Mesenchymal stem cell (in vitro differentiated cells and primary cell): Measurements from ENCODE around the gene LTBP2.
A peak's percentile ranks its signal among the peaks of the same experiment; 100 is the strongest.

Source experiments
- DNase-seq: peaks from one replicate; pipeline ENCODE4 v3.0.0-alpha.2; 2013
- H2AFZ ChIP-seq: one replicate; pipeline ENCODE4 v1.6.1; 2013; ENCODE audit warnings: low read depth, mild to moderate bottlenecking, control low read depth, inconsistent platforms, low read length, moderate library complexity
- H2AK5ac ChIP-seq: 2 replicates; pipeline ENCODE4 v1.6.1; 2013; ENCODE audit warnings: low read length, moderate library complexity, mild to moderate bottlenecking, inconsistent platforms; ENCODE audit not compliant: severe bottlenecking
- H2BK120ac ChIP-seq: one replicate; pipeline ENCODE4 v1.6.1; 2013; ENCODE audit warnings: low read depth, mild to moderate bottlenecking, inconsistent platforms, low read length, moderate library complexity
- H2BK12ac ChIP-seq, 2 experiments: one replicate each; pipeline ENCODE4 v1.6.1; 2013; ENCODE audit warnings: inconsistent platforms in 2 of 2, low read length in 2 of 2, mild to moderate bottlenecking in 2 of 2, moderate library complexity in 2 of 2, control low read depth in 1 of 2
- H2BK15ac ChIP-seq: one replicate; pipeline ENCODE4 v1.6.1; 2013; ENCODE audit warnings: mild to moderate bottlenecking, low read depth, inconsistent platforms; ENCODE audit not compliant: poor library complexity, severe bottlenecking
- H2BK5ac ChIP-seq: 2 replicates; pipeline ENCODE4 v1.6.1; 2013; ENCODE audit warnings: low read depth, mild to moderate bottlenecking, low read length, control low read depth, inconsistent platforms; ENCODE audit not compliant: poor library complexity, severe bottlenecking
- H3K14ac ChIP-seq, 2 experiments: one replicate each; pipeline ENCODE4 v1.6.1; 2013; ENCODE audit warnings: inconsistent platforms in 2 of 2, low read length in 2 of 2, control low read depth in 1 of 2, mild to moderate bottlenecking in 1 of 2, moderate library complexity in 1 of 2
- H3K18ac ChIP-seq, 2 experiments: one replicate each; pipeline ENCODE4 v1.6.1; 2013; ENCODE audit warnings: inconsistent platforms in 2 of 2, low read length in 2 of 2, control low read depth in 1 of 2, low read depth in 1 of 2, mild to moderate bottlenecking in 1 of 2
- H3K23ac ChIP-seq, 2 experiments: one replicate each; pipeline ENCODE4 v1.6.1; 2013; ENCODE audit warnings: inconsistent platforms in 2 of 2, low read length in 2 of 2, mild to moderate bottlenecking in 2 of 2, moderate library complexity in 2 of 2, control low read depth in 1 of 2
- H3K27ac ChIP-seq: 2 replicates; pipeline ENCODE4 v1.5.1; 2013; ENCODE audit warnings: mild to moderate bottlenecking, moderate library complexity, low read length, control low read depth, inconsistent platforms; ENCODE audit not compliant: poor library complexity, severe bottlenecking
- H3K27me3 ChIP-seq, 2 experiments: 2 replicates each; pipeline versions ENCODE4 v1.6.1 to v1.7.0; 2013; ENCODE audit warnings: low read length in 2 of 2, mild to moderate bottlenecking in 2 of 2, moderate library complexity in 2 of 2, control low read depth in 1 of 2, inconsistent platforms in 1 of 2; ENCODE audit not compliant: control insufficient read depth in 1 of 2, insufficient read depth in 1 of 2
- H3K36me3 ChIP-seq, 2 experiments: 2 replicates each; pipeline versions ENCODE4 v1.6.1 to v1.7.0; 2013; ENCODE audit warnings: low read length in 2 of 2, control low read depth in 1 of 2, inconsistent platforms in 1 of 2, low read depth in 1 of 2, mild to moderate bottlenecking in 1 of 2; ENCODE audit not compliant: insufficient read depth in 2 of 2, control insufficient read depth in 1 of 2
- H3K4ac ChIP-seq, 2 experiments: one replicate each; pipeline ENCODE4 v1.6.1; 2013; ENCODE audit warnings: inconsistent platforms in 2 of 2, low read length in 2 of 2, mild to moderate bottlenecking in 2 of 2, moderate library complexity in 2 of 2, control low read depth in 1 of 2, low read depth in 1 of 2
- H3K4me1 ChIP-seq: 2 replicates; pipeline ENCODE4 v1.6.1; 2013; ENCODE audit warnings: low read depth, low read length, control low read depth; ENCODE audit not compliant: control insufficient read depth, insufficient read depth
- H3K4me2 ChIP-seq: 2 replicates; pipeline ENCODE4 v1.6.1; 2013; ENCODE audit warnings: low read length, mild to moderate bottlenecking, inconsistent platforms; ENCODE audit not compliant: poor library complexity, severe bottlenecking
- H3K4me3 ChIP-seq, 2 experiments: 2 replicates each; pipeline versions ENCODE4 v1.5.1 to v1.7.0; 2013; ENCODE audit warnings: low read length in 2 of 2, mild to moderate bottlenecking in 2 of 2, control low read depth in 1 of 2, low read depth in 1 of 2; ENCODE audit not compliant: insufficient read depth in 1 of 2
- H3K79me1 ChIP-seq: replicated peaks from 2 replicates; pipeline ENCODE4 v1.6.1; 2013; ENCODE audit warnings: mild to moderate bottlenecking, control low read depth, low read length, inconsistent platforms; ENCODE audit not compliant: poor library complexity, severe bottlenecking
- H3K9ac ChIP-seq: 2 replicates; pipeline ENCODE4 v1.7.0; 2013; ENCODE audit warnings: mild to moderate bottlenecking, low read length, moderate library complexity
- H3K9me3 ChIP-seq: 2 replicates; pipeline ENCODE4 v1.7.0; 2013; ENCODE audit warnings: mild to moderate bottlenecking, low read length; ENCODE audit not compliant: control insufficient read depth
- H4K8ac ChIP-seq: one replicate; pipeline ENCODE4 v1.6.1; 2013; ENCODE audit warnings: inconsistent platforms, mild to moderate bottlenecking, low read length, moderate library complexity
- H4K91ac ChIP-seq: one replicate; pipeline ENCODE4 v1.6.1; 2013; ENCODE audit warnings: mild to moderate bottlenecking, low read length, inconsistent platforms
- WGBS: methylation state at CpG from one replicate; pipeline ENCODE4 v1.1.7; 2013; ENCODE audit warnings: mixed read lengths; 5-methylcytosine and 5-hydroxymethylcytosine counted together

LTBP2 gene

GRCh38 chr14:74604911-74605310 lies 7.1 kb downstream of the LTBP2 start:
- no peak overlapping the region for H3K4me3 ChIP-seq
- H4K8ac ChIP-seq, result peak overlapping the region; percentile 55
- H2AK5ac ChIP-seq, result no peak overlapping the region
- no peak overlapping the region for H3K18ac ChIP-seq
- H3K36me3 ChIP-seq, result peaks cover 37 to 43% of the 10 kb centered on the region in 2 experiments
- H3K27ac ChIP-seq, result no peak overlapping the region
- peak overlapping the region in 1 of 2 experiments; percentile 17 for H3K4ac ChIP-seq
- H3K4me2 ChIP-seq, result no peak overlapping the region
- H2BK15ac ChIP-seq, result peak overlapping the region; percentile 45
- H3K9me3 ChIP-seq, result no peaks in the 10 kb centered on the region
- no peak overlapping the region for H2BK5ac ChIP-seq
- H2AFZ ChIP-seq, result no peak overlapping the region
- H3K79me1 ChIP-seq, result peaks cover 6% of the 10 kb centered on the region
- peak overlapping the region; percentile 37 for H3K9ac ChIP-seq
- peak overlapping the region in 1 of 2 experiments; percentile 7 for H2BK12ac ChIP-seq
- DNase-seq, result no peak
- no peaks in the 10 kb centered on the region for H3K27me3 ChIP-seq
- 70% methylated on average over 8 of the region's 8 CpGs for WGBS
- no peak overlapping the region for H3K14ac ChIP-seq
- H3K23ac ChIP-seq, result no peak overlapping the region
- peaks cover 27% of the 10 kb centered on the region for H3K4me1 ChIP-seq
- no peak overlapping the region for H4K91ac ChIP-seq
- H2BK120ac ChIP-seq, result peak overlapping the region; percentile 4

GRCh38 chr14:74604157-74604556 lies 7.9 kb downstream of the LTBP2 start:
- no peaks in the 10 kb centered on the region for H3K27me3 ChIP-seq
- no peak overlapping the region for H3K23ac ChIP-seq
- no peak overlapping the region for H2BK120ac ChIP-seq
- H3K36me3 ChIP-seq, result peaks cover 37 to 48% of the 10 kb centered on the region in 2 experiments
- H3K14ac ChIP-seq, result no peak overlapping the region
- H4K91ac ChIP-seq, result no peak overlapping the region
- peak overlapping the region in 1 of 2 experiments; percentile 52 for H2BK12ac ChIP-seq
- H2BK15ac ChIP-seq, result no peak overlapping the region
- no peak overlapping the region for H3K18ac ChIP-seq
- no peak overlapping the region for H3K4me2 ChIP-seq
- H3K4me1 ChIP-seq, result peaks cover 23% of the 10 kb centered on the region
- H3K9me3 ChIP-seq, result no peaks in the 10 kb centered on the region
- no peak overlapping the region for H4K8ac ChIP-seq
- no peak overlapping the region for H3K4me3 ChIP-seq
- H3K9ac ChIP-seq, result no peak overlapping the region
- WGBS, result 91% methylated on average over 7 of the region's 7 CpGs
- no peak for DNase-seq
- H2AK5ac ChIP-seq, result no peak overlapping the region
- peaks cover 6% of the 10 kb centered on the region for H3K79me1 ChIP-seq
- H2AFZ ChIP-seq, result no peak overlapping the region
- no peak overlapping the region for H2BK5ac ChIP-seq
- H3K27ac ChIP-seq, result no peak overlapping the region
- peak overlapping the region in 1 of 2 experiments; percentile 24 for H3K4ac ChIP-seq

- Histone ChIP-seq H3K9ac (no peak overlapping the region), H2BK120ac (no peak overlapping the region), H3K4me1 (peaks cover 18% of the 10 kb centered on the region), H3K27me3 (no peaks in the 10 kb centered on the region), H3K79me1 (peaks cover 13% of the 10 kb centered on the region), H3K9me3 (no peaks in the 10 kb centered on the region), H3K23ac (no peak overlapping the region), H3K36me3 (peaks cover 43 to 59% of the 10 kb centered on the region in 2 experiments), H2BK12ac (no peak overlapping the region), H2BK5ac (no peak overlapping the region), H3K27ac (no peak overlapping the region), H4K8ac (no peak overlapping the region), H3K4ac (no peak overlapping the region), H3K4me2 (no peak overlapping the region), H3K14ac (no peak overlapping the region), H3K4me3 (no peak overlapping the region), H2AK5ac (no peak overlapping the region), H4K91ac (no peak overlapping the region), H2BK15ac (no peak overlapping the region), H2AFZ (no peak overlapping the region), H3K18ac (no peak overlapping the region)
- DNase-seq, result no peak
- 83% methylated on average over 11 of the region's 11 CpGs for WGBS
These were observed 10.1 kb downstream of the LTBP2 start for GRCh38 chr14:74601982-74602381.

GRCh38 chr14:74599946-74600345 lies 12.1 kb downstream of the LTBP2 start:
- no peaks in the 10 kb centered on the region for H3K27me3 ChIP-seq
- H4K8ac ChIP-seq, result peak overlapping the region; percentile 86
- no peak overlapping the region for H3K27ac ChIP-seq
- H4K91ac ChIP-seq, result peak overlapping the region; percentile 66
- H3K4me1 ChIP-seq, result peaks cover 17% of the 10 kb centered on the region
- H3K9me3 ChIP-seq, result no peaks in the 10 kb centered on the region
- peak overlapping the region; percentile 54 for H3K9ac ChIP-seq
- H3K4me3 ChIP-seq, result no peak overlapping the region
- peak overlapping the region; percentile 62 for H2AFZ ChIP-seq
- DNase-seq, result no peak
- H3K4me2 ChIP-seq, result no peak overlapping the region
- WGBS, result 96% methylated on average over 8 of the region's 8 CpGs
- peak overlapping the region; percentile 50 to 90 for H3K18ac ChIP-seq
- peak overlapping the region; percentile 26 for H2BK15ac ChIP-seq
- peak overlapping the region in 1 of 2 experiments; percentile 87 for H3K14ac ChIP-seq
- peaks cover 15% of the 10 kb centered on the region for H3K79me1 ChIP-seq
- peak overlapping the region; percentile 93 to 95 for H2BK12ac ChIP-seq
- no peak overlapping the region for H2BK5ac ChIP-seq
- peak overlapping the region; percentile 90 for H2BK120ac ChIP-seq
- no peak overlapping the region for H3K23ac ChIP-seq
- H3K36me3 ChIP-seq, result peaks cover 43 to 75% of the 10 kb centered on the region in 2 experiments
- peak overlapping the region; percentile 52 to 65 for H3K4ac ChIP-seq
- no peak overlapping the region for H2AK5ac ChIP-seq
